ENCODE results near the gene ASCL5.

The ASCL5 gene

GRCh38 chr1:201111156-201111555 is 15.8 kb downstream of the ASCL5 start:
- DNase-seq (ENCODE audit: low spot score), result no peak

GRCh38 chr1:201110616-201111015 is 16.4 kb downstream of the ASCL5 start:
- DNase-seq (ENCODE audit: low spot score), result no peak

- no peak for DNase-seq (ENCODE audit: low spot score)
These were observed 16.8 kb downstream of the ASCL5 start for GRCh38 chr1:201110138-201110537.

- no peak for DNase-seq (ENCODE audit: low spot score)
These were observed 17.3 kb downstream of the ASCL5 start for GRCh38 chr1:201109651-201110050.

- peak; percentile 64 for DNase-seq (ENCODE audit: low spot score)
These were observed 18.4 kb downstream of the ASCL5 start for GRCh38 chr1:201108614-201109013.

GRCh38 chr1:201105688-201106087 is 21.3 kb downstream of the ASCL5 start:
- no peak for DNase-seq (ENCODE audit: low spot score)

GRCh38 chr1:201104141-201104540 is 22.8 kb downstream of the ASCL5 start:
- no peak for DNase-seq (ENCODE audit: low spot score)

- no peak for DNase-seq (ENCODE audit: low spot score)
These were observed 23.3 kb downstream of the ASCL5 start for GRCh38 chr1:201103666-201104065.

- no peak for DNase-seq (ENCODE audit: low spot score)
These were observed 26.6 kb downstream of the ASCL5 start for GRCh38 chr1:201100169-201100930.

- no peak for DNase-seq (ENCODE audit: low spot score)
These were observed 27.8 kb downstream of the ASCL5 start for GRCh38 chr1:201098992-201099677.

- no peak for DNase-seq (ENCODE audit: low spot score)
These were observed 29.8 kb downstream of the ASCL5 start for GRCh38 chr1:201096977-201097856.

GRCh38 chr1:201096041-201096461 is 30.9 kb downstream of the ASCL5 start:
- no peak for DNase-seq (ENCODE audit: low spot score)

GRCh38 chr1:201095581-201095980 is 31.4 kb downstream of the ASCL5 start:
- DNase-seq (ENCODE audit: low spot score), result no peak

GRCh38 chr1:201094832-201095231 is 32.2 kb downstream of the ASCL5 start:
- no peak for DNase-seq (ENCODE audit: low spot score)

- DNase-seq (ENCODE audit: low spot score), result no peak
These were observed 33.0 kb downstream of the ASCL5 start for GRCh38 chr1:201093962-201094361.

GRCh38 chr1:201093561-201093960 is 33.4 kb downstream of the ASCL5 start:
- no peak for DNase-seq (ENCODE audit: low spot score)

GRCh38 chr1:201092738-201093137 is 34.2 kb downstream of the ASCL5 start:
- no peak for DNase-seq (ENCODE audit: low spot score)

GRCh38 chr1:201091256-201091655 is 35.7 kb downstream of the ASCL5 start:
- DNase-seq (ENCODE audit: low spot score), result no peak

- DNase-seq (ENCODE audit: low spot score), result no peak
These were observed 36.4 kb downstream of the ASCL5 start for GRCh38 chr1:201090541-201090940.

- DNase-seq (ENCODE audit: low spot score), result no peak
These were observed 37.4 kb downstream of the ASCL5 start for GRCh38 chr1:201089596-201089995.

- no peak for DNase-seq (ENCODE audit: low spot score)
These were observed 38.0 kb downstream of the ASCL5 start for GRCh38 chr1:201088901-201089525.

GRCh38 chr1:201088395-201088794 is 38.6 kb downstream of the ASCL5 start:
- no peak for DNase-seq (ENCODE audit: low spot score)

Measured in ecto neural progenitor cell (in vitro differentiated cells).